Fibroblast of skin of scalp (primary cell): ENCODE results near the gene ITIH2. TPM values are rescaled to one million over a fixed set of nuclear protein-coding genes. Genes with fewer than 3 reads are reported as not detected.
A peak's percentile ranks its signal among the peaks of the same experiment; 100 is the strongest.
"Not testable (repeated sequence)": the region's sequence is repeated elsewhere in the genome, so short reads cannot be mapped to it uniquely, and the experiment has no call there.

Experiments
- DNase-seq: peaks from one replicate; pipeline ENCODE4 v3.0.0-alpha.2; 2013
- polyA plus RNA-seq, 2 experiments: library from polyadenylated mRNA; unstranded; fragments of 120-200 nt; gene quantifications; one replicate each; pipeline ENCODE4 v1.2.1, GENCODE V29; 2013; ENCODE audit not compliant: insufficient read length in 2 of 2

The ITIH2 gene
- polyA plus RNA-seq (2013, experiment 1 of 2; ENCODE audit: insufficient read length): not detected
- polyA plus RNA-seq (2013, experiment 2 of 2; ENCODE audit: insufficient read length): 0.51 TPM

GRCh38 chr10:7703140-7703539 is at the start of gene ITIH2:
Gene ITIH2, plus strand, starts transcription at chr10:7703316. Its CDS starts 119 bp downstream, at chr10:7703435.
- DNase-seq: no peak

- DNase-seq: not testable (repeated sequence)
These were observed 46.0 kb upstream of the ITIH2 start for GRCh38 chr10:7657079-7657478.

- no peak for DNase-seq
These were observed 45.6 kb upstream of the ITIH2 start for GRCh38 chr10:7657552-7657951.

- DNase-seq: peak; percentile 6
These were observed 43.6 kb upstream of the ITIH2 start for GRCh38 chr10:7659560-7659959.

- no peak for DNase-seq
These were observed 40.6 kb upstream of the ITIH2 start for GRCh38 chr10:7662522-7662921.

GRCh38 chr10:7664707-7665106 is 38.4 kb upstream of the ITIH2 start:
- no peak for DNase-seq

GRCh38 chr10:7665767-7666166 is 37.3 kb upstream of the ITIH2 start:
- DNase-seq: no peak

GRCh38 chr10:7666253-7667023 is 36.7 kb upstream of the ITIH2 start, which contains the start of gene ITIH5:
Gene ITIH5, minus strand, starts transcription at chr10:7666966. Its CDS starts 74 bp downstream, at chr10:7666892.
- DNase-seq: no peak

- DNase-seq: no peak
These were observed 35.6 kb upstream of the ITIH2 start for GRCh38 chr10:7667262-7668141.

GRCh38 chr10:7670157-7670556 is 33.0 kb upstream of the ITIH2 start:
- no peak for DNase-seq

- no peak for DNase-seq
These were observed 30.6 kb upstream of the ITIH2 start for GRCh38 chr10:7672341-7673134.

GRCh38 chr10:7679256-7679655 is 23.9 kb upstream of the ITIH2 start:
- no peak for DNase-seq

GRCh38 chr10:7680078-7680477 is 23.0 kb upstream of the ITIH2 start:
- not testable (repeated sequence) for DNase-seq

GRCh38 chr10:7686351-7687171 is 16.6 kb upstream of the ITIH2 start:
- no peak for DNase-seq

GRCh38 chr10:7687228-7687907 is 15.7 kb upstream of the ITIH2 start:
- peak; percentile 87 for DNase-seq

- DNase-seq: no peak
These were observed 13.5 kb upstream of the ITIH2 start for GRCh38 chr10:7689591-7689990.

- not testable (repeated sequence) for DNase-seq
These were observed 12.1 kb upstream of the ITIH2 start for GRCh38 chr10:7690885-7691597.

- DNase-seq: not testable (repeated sequence)
These were observed 10.7 kb upstream of the ITIH2 start for GRCh38 chr10:7692368-7692767.

- not testable (repeated sequence) for DNase-seq
These were observed 9.9 kb upstream of the ITIH2 start for GRCh38 chr10:7693194-7693593.

GRCh38 chr10:7696545-7696944 is 6.6 kb upstream of the ITIH2 start:
- no peak for DNase-seq
